GM19372 (cell line): ENCODE results near the gene IQGAP2.
"Not testable (repeated sequence)": the region's sequence is repeated elsewhere in the genome, so short reads cannot be mapped to it uniquely, and the experiment has no call there.

ENCODE experiments used
- ATAC-seq: cut with Tn5 transposase; IDR thresholded peaks from one replicate; pipeline ENCODE4 v1.9.1; 2021; ENCODE audit warnings: mild to moderate bottlenecking, low read depth, moderate library complexity; ENCODE audit not compliant: unreplicated experiment

Gene IQGAP2

DNA sequence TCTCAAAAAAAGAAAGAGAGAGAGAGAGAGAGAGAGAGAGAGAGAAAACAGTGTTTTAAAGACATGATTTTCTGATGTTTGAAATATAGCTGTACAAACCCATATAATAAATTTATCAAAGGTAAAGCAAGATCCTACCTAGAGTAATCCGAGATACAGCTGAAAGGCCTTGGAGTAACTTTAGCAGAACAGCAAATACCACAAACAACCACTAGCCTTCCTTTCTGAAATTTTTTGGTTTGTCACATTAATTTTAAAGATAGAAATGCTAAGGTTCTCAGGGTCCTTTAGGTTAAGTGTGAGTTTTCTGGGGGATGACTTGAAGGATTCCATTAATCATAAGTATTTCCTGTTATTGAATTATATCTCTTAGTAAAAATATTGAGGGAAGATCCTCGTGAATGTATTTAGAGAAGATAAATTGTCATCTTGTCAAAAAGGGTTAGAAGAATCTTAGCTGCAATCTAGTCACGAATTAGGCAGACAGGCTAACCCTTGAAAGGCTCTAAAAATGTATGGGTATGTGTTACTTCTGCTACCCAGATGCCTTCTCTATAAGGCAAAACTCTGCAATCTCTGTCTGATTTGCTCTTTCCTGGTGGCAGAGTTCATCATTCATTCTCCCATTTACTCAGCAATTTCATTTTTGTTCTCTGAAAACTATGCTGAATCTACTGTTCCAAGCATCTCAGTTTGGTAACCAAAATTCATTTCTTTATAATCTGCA lies 192.8 kb downstream of the IQGAP2 start:
- no peak for ATAC-seq

DNA sequence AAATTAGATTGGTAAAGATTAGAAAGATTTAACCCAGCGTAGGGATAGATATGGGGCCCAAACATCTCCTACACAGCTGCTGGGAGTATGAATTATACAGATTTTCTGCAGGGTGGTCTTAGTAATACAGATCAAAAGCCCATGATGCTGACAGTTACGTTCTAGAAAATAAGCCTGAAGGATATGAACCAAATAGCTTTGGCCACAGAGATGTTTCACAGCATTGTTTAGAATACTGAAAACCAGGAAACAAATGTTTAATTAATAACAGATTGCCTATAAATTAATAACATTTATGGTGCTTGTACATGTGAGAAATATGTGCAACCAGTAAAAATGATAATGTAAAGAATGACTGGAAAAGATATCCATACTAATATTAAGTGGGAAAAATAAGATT lies 195.4 kb downstream of the IQGAP2 start:
- no peak for ATAC-seq

GRCh38 chr5:76600716-76601115 lies 197.6 kb downstream of the IQGAP2 start:
- no peak for ATAC-seq

GRCh38 chr5:76601470-76601869 lies 198.4 kb downstream of the IQGAP2 start:
- no peak for ATAC-seq

GRCh38 chr5:76602094-76602726 lies 199.1 kb downstream of the IQGAP2 start:
- ATAC-seq: no peak

DNA sequence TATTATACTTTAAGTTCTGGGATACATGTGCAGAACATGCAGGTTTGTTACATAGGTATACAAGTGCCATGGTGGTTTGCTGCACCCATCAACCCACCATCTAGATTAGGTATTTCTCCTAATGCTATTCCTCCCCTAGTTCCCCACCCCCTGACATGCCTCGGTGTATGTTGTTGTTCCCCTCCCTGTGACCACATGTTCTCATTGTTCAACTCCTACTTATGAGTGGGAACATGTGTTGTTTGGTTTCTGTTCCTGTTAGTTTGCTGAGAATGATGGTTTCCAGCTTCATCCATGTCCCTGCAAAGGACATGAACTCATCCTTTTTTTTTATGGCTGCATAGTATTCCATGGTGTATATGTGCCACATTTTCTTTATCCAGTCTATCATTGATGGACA lies 200.9 kb downstream of the IQGAP2 start:
- not testable (repeated sequence) for ATAC-seq

- no peak for ATAC-seq
These were observed 201.8 kb downstream of the IQGAP2 start for GRCh38 chr5:76604838-76605237.

- ATAC-seq: no peak
These were observed 203.6 kb downstream of the IQGAP2 start for GRCh38 chr5:76606701-76607100.

GRCh38 chr5:76607353-76607871 lies 204.3 kb downstream of the IQGAP2 start:
- no peak for ATAC-seq

DNA sequence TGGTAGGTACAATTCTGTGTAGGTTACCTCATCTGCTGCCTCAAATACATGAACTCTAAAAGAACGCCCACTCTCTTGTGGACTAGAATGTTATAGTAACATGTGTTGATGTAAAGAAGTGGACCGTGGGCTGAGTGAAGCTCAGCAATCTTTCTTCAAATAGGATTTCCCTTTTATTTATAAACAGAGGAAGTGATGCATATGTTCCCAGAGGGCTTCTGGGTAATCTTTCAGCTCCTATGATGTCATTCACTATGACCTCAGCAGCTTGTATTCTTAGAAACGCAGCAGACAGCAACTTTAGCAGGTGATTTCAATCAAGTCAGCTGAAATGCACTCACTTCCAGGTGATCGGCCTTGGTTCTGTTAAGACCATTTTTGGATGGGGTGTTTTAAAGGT lies 205.7 kb downstream of the IQGAP2 start:
- ATAC-seq: no peak

GRCh38 chr5:76610196-76610595 lies 207.1 kb downstream of the IQGAP2 start:
- ATAC-seq: no peak

DNA sequence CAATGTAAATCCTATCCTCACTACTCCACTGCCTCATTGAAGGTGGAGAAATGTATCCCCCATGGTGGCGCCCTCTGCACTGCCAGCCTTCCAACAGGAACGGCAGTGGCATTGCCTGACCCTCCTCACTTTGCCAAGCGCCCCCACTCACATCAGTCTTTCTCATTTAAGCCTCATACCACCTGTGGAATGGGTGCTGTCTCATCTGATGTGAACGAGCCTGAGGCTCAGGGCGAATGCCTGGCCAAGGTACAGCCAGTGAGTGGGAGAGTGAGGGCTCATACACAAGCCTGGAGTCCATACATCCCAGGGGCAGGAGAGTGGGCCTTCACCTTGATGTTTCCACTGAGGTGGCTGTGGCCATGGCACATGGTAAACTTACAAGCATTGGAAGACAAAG lies 209.9 kb downstream of the IQGAP2 start:
- ATAC-seq: no peak

GRCh38 chr5:76615759-76616158 lies 212.7 kb downstream of the IQGAP2 start:
- no peak for ATAC-seq

DNA sequence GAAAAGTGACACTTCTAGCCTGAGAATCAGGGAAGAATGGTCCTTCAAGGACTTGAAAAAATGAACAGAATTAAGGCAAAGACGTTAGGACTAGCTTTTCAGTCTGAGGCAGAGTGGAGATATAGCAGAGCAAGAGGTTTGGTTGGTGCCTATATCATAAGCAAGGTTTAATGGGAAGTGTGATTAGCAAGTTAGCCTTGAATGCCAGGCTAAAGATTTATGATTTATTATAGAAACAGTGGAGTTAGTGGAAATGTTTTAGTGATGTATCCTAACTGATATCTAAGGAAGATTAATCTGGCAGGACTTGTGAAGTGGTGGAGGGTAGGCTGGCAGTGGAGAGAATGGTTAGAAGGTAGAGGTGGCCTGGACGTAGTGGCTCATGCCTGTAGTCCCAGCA lies 213.1 kb downstream of the IQGAP2 start:
- ATAC-seq: no peak

DNA sequence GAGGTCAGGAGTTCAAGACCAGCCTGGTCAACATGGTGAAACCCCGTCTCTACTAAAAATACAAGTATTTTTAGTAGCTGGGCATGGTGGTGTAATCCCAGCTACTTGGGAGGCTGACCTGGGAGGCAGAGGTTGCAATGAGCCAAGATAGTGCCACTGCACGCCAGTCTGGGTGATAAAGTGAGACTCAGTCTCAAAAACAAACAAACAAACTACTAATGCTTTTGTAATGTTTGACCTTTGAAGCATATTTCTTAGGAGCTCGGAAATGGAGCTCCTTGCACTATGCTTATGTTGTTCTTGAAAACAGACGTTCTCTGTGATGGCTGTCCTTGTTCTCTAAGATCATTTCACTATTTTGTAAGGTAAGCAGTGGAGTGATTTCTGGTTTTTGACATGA lies 214.1 kb downstream of the IQGAP2 start:
- ATAC-seq: no peak

- ATAC-seq: no peak
These were observed 214.6 kb downstream of the IQGAP2 start for GRCh38 chr5:76617675-76618074.

DNA sequence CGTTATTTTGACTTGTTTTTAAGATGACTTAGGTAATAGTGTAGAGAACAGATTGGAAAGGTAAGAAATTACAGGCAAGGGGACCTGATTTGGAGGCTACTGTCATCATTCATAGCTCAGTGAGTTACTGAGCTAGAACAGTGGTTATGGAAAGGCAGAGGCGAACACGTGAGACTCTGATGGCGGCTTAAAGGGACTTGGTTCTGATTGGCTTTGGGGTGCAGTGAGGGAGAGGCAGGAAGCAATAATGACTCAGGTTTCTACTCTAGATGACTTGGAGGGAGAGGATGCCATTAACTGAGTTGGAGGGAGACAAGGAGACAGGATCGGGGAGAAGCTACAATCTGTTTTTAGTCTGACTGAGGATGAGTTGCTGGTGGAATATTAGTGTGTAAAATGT lies 217.1 kb downstream of the IQGAP2 start:
- ATAC-seq: no peak

DNA sequence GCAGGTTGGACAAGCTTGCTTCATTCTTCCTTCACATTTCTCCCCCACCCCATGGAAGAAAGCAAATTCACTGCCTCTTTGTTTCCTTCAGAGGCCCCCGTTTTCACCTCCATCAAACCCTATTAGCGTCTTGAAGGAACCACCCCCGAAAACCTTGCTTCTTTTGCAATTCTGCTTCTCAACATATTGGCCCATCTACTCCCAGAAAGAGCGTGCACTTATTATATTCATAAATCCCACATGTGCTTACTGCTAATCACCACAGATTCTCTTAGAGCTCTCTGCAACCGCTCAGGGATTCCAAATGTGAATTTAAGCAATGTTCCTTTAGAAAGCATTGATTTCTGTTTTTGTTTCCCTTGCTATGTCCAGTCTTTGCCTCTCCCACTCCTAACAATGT lies 219.0 kb downstream of the IQGAP2 start:
- ATAC-seq: no peak

- no peak for ATAC-seq
These were observed 220.0 kb downstream of the IQGAP2 start, which contains the start of gene F2RL2 for GRCh38 chr5:76622973-76623596. F2RL2 (minus strand) TSS chr5:76623403; CDS start chr5:76623230, 173 bp downstream.

GRCh38 chr5:76625087-76625815 lies 222.2 kb downstream of the IQGAP2 start:
- ATAC-seq: no peak

DNA sequence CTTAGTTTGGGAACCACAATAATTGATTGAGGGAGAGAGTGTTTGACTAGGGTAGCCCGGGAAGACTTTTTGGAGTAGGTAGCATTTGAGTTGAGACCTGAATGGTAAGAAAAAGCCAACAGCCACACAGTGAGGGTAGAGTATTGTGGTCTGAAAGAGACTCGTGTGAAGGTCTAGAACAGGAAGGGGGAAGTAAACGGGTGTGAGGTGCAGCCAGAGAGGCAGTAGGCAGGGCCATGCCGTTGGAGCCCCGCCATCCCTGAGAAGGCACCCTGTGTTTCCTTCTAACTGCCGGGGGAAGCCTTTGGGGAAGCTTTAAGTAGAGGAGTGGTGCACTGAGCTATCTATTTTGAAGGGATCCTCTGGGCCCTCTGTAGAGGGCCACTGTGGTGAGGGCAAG lies 223.7 kb downstream of the IQGAP2 start:
- no peak for ATAC-seq
